ENCODE results near the gene CFAP54. TPM values are rescaled to one million over a fixed set of nuclear protein-coding genes. Genes with fewer than 3 reads are reported as not detected.

Gene CFAP54
- total RNA-seq, result 1.1 and 2.9 TPM in 2 replicates

DNA sequence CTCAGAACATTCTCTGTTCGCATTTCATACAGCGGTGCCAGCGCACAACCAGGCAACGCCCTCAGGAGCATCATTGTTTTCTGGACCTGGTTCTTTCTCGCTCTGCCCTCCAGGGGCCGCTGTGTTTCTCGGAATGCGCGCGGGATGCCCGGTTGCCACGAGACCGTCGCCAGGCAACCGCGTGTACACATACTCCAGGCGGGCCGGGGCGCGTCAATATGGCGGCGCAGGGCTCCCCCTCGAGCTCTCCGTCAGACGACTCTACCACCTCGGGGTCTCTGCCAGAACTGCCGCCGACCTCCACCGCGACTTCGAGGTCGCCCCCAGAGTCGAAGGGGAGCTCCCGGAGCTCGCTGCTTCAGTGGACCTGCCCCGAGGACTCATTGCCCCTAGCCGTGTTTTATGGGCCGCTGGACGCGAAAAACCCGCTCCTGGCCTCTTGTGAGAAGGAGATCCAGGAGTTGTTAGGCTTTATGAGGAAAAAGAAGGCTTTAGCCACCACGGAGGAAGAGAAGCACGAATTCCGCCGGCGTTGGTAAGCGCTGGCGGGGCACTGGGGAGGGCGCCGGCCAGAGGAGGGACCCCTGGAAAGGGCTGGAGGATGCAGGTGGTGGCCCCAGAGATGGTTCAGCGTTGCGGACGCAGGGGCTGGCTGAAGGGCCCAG lies at the start of gene CFAP54:
Gene CFAP54 (plus strand): TSS at position 186 of the 665 bp plus-strand sequence. CDS start 33 bp downstream, at position 219.

DNA sequence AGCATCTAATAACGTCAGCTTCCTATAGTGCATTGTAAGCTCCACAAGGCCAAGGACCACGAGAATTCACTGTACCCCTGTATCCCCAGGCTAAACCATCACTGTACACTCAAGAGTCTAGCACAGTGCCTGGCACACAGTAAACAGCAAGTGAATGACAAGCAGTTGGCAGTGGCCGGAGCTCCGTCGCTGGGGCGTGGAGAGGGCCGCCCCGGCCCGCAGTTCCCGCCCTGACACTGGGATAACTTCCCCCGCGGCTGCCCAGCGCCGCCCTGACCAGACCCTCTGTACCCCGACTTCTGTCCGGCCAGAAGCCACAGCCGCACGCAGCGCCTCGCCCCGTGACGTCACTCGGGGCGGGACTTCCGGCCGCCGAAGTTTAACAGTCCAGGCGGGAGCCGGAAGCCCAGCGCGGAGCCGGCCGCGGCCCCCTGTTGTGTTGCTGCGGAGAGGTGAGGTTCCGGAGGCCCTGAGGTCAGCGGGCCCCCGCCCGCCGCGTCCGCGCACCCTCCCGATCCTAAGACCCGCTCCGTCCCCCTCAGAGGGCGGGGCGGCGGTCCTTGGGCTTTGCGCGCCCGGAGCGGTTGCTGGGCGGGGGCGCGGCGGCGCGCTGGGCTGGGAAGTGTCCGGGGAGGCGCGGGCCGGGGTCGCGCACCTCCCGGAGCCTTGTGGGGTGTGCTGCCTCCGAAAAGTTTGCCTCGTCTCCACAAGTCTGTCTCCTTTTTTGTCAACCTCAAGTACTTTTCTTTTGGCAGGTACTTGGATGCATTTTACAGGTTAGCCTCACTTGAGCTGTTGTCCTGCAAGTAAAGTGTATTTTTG lies 417.7 kb downstream of the CFAP54 start, which contains the start of gene NEDD1:
Gene NEDD1 (plus strand): TSS at position 409 of the 822 bp plus-strand sequence. CDS start 2,503 bp downstream, outside the sequence.

Other genes with a start within 250 kb of the CFAP54 start
- 41.0 and 41.8 TPM in 2 replicates for gene CDK17, start 89.1 kb upstream of the CFAP54 start, total RNA-seq

All from cardiac atrium fibroblast (primary cell).